SU-DHL-6 (cell line): Measurements from ENCODE around the gene ZNF28.

Experiments
- EZH2phosphoT487 ChIP-seq: fragments of 200-600 bp; sonication (generic), shearing (Covaris generic); conservative IDR thresholded peaks from 2 replicates; pipeline ENCODE4 v1.6.1; 2018; ENCODE audit warnings: mild to moderate bottlenecking, antibody characterized with exemption, low read length, moderate library complexity, mixed read lengths
- TF ChIP-seq, protein P1 (sequence below): fragments of 200-600 bp; sonication (generic); IDR thresholded peaks from one replicate; pipeline ENCODE4 v1.5.1; 2017; ENCODE audit warnings: antibody characterized with exemption, mild to moderate bottlenecking, low read length, moderate library complexity; ENCODE audit not compliant: insufficient read depth, poor library complexity, severe bottlenecking

GRCh38 chr19:52748336-52748950, 73.0 kb downstream of the ZNF28 start:
- TF ChIP-seq, protein P1, sequence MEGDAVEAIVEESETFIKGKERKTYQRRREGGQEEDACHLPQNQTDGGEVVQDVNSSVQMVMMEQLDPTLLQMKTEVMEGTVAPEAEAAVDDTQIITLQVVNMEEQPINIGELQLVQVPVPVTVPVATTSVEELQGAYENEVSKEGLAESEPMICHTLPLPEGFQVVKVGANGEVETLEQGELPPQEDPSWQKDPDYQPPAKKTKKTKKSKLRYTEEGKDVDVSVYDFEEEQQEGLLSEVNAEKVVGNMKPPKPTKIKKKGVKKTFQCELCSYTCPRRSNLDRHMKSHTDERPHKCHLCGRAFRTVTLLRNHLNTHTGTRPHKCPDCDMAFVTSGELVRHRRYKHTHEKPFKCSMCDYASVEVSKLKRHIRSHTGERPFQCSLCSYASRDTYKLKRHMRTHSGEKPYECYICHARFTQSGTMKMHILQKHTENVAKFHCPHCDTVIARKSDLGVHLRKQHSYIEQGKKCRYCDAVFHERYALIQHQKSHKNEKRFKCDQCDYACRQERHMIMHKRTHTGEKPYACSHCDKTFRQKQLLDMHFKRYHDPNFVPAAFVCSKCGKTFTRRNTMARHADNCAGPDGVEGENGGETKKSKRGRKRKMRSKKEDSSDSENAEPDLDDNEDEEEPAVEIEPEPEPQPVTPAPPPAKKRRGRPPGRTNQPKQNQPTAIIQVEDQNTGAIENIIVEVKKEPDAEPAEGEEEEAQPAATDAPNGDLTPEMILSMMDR = no peak
- no peak for TF ChIP-seq EZH2phosphoT487
